ENCODE results near the gene CLDN9.

Gene CLDN9

DNA sequence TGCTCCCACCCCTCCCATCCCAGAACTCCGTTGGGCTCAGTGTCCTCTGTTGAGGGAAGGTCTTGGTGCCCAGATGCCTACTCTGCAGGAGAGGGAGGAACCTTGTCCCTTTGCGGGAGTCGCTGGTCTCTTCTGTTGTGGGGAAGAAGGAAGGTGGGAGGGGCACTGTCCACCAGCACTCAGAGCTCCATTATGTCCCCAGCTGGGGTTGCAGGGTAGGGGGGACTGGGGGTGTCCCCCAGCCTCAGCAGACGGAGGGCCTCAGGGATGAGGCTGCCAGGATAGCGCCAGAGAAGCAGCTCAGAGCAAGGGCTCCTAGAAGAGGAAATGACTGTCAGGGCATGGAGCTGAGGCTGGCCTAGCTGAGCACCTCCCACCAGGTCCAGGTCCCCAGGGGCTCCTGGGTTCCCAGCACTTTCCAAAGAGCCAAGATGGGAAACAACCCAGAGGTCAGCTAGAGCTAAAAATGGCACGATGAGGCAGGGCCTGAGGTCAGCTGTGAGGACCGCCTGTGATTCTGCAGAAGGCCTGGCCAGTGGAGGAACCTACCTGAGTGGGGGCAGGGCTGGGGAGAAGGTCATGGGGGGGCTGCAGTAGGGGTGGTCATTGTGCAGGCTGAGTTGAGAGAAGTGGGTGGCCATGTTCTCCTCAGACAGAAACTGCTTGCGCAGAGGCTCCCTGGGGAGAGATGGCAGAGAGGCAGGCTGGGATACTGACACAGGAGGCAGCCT lies 10.1 kb downstream of the CLDN9 start:
- no peak for TF ChIP-seq POLR2AphosphoS5 (IDR thresholded peaks at IDR 0.05; ENCODE audit: low read depth, low read length)
- no peak for TF ChIP-seq SPI1 (IDR thresholded peaks at IDR 0.05; ENCODE audit: low read depth, low read length)
- TF ChIP-seq POU2F2 (IDR thresholded peaks at IDR 0.05; ENCODE audit: low read depth, low read length), result no peak
- no peak for TF ChIP-seq PAX5 (IDR thresholded peaks at IDR 0.05; ENCODE audit: insufficient read depth, low read length, severe bottlenecking)
- no peak for TF ChIP-seq POLR2A (IDR thresholded peaks at IDR 0.05; ENCODE audit: low read depth, low read length)
- TF ChIP-seq TAF1 (IDR thresholded peaks at IDR 0.05; ENCODE audit: low read depth, low read length), result no peak
- FAIRE-seq, result peak; percentile 55
- no peak for DNase-seq (ENCODE audit: insufficient read length, low spot score)

DNA sequence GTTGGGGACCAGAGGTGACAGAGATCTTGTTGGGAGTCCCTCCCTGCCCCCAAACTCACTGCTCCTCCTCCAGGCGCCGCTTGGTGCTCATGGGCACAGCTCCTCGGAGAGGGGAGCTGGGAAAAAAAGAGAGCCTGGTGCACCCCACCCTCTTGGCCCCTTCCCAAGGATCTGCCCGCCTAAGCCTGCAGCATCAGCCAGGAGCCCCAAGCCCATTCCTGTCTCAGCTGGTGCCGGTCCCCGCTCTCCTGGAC lies 10.6 kb downstream of the CLDN9 start:
- TF ChIP-seq POU2F2 (IDR thresholded peaks at IDR 0.05; ENCODE audit: low read depth, low read length), result no peak
- TF ChIP-seq POLR2AphosphoS5 (IDR thresholded peaks at IDR 0.05; ENCODE audit: low read depth, low read length), result no peak
- no peak for TF ChIP-seq POLR2A (IDR thresholded peaks at IDR 0.05; ENCODE audit: low read depth, low read length)
- DNase-seq (ENCODE audit: insufficient read length, low spot score) (no peak), FAIRE-seq (no peak)

DNA sequence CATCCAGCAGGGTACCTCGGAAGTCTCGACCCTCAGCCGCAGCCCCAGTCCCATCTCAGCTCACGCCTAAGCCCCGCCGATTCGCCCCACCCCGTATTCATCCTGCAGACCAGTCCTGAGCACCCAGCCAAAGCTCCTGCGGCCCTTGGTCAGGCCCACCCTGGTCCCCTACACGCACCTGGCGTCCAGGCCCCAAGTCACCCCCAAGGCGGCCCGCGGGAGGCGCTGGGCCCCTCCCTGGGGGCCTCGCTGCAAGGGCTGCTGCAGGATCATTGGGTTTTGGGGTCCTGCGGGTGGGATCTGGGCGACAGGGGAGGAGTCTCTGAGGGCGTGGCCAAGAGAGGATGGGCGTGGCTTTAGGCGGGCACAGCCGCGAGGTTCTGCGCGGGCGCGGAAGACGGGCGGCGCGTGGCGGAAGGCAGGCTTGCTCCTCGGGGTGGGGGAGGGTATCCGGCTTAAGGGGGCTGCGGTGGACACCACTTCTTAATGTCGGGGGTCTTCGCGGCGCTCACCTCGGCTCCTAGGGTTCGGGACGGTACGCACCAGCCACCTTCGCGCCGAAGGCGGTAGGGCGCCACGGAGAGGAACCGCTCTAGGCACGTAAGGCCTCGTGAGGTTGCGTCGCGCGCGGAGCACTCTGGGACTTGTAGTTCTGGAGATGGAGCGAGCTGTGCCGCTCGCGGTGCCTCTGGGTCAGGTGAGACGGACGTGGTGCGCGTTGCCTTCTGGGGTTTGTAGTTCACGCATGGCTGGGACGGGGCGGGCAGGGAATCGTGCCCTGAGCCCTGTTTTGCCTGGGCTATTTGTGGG lies 11.2 kb downstream of the CLDN9 start, which contains the start of the genes HCFC1R1 and THOC6:
Gene HCFC1R1 (minus strand): TSS at position 274 of the 810 bp plus-strand sequence. CDS start 1 bp downstream, at position 273.
Gene THOC6 (plus strand): TSS at position 367 of the 810 bp plus-strand sequence. CDS start 292 bp downstream, at position 659.
- DNase-seq (ENCODE audit: insufficient read length, low spot score) (peak; percentile 91), FAIRE-seq (peak; percentile 100)
- no peak; the same call in 1 of the 2 replicates for TF ChIP-seq TAF1 (IDR thresholded peaks at IDR 0.05; ENCODE audit: low read depth, low read length)
- peak; percentile 66 for TF ChIP-seq SPI1 (IDR thresholded peaks at IDR 0.05; ENCODE audit: low read depth, low read length)
- TF ChIP-seq POLR2AphosphoS5 (IDR thresholded peaks at IDR 0.05; ENCODE audit: low read depth, low read length), result peak; percentile 85
- TF ChIP-seq POU2F2 (IDR thresholded peaks at IDR 0.05; ENCODE audit: low read depth, low read length), result 0 out of 2 replicates have a peak, but pooled peaks have one; percentile 32
- peak; percentile 37 for TF ChIP-seq PAX5 (IDR thresholded peaks at IDR 0.05; ENCODE audit: insufficient read depth, low read length, severe bottlenecking)
- peak; percentile 82 for TF ChIP-seq POLR2A (IDR thresholded peaks at IDR 0.05; ENCODE audit: low read depth, low read length)

DNA sequence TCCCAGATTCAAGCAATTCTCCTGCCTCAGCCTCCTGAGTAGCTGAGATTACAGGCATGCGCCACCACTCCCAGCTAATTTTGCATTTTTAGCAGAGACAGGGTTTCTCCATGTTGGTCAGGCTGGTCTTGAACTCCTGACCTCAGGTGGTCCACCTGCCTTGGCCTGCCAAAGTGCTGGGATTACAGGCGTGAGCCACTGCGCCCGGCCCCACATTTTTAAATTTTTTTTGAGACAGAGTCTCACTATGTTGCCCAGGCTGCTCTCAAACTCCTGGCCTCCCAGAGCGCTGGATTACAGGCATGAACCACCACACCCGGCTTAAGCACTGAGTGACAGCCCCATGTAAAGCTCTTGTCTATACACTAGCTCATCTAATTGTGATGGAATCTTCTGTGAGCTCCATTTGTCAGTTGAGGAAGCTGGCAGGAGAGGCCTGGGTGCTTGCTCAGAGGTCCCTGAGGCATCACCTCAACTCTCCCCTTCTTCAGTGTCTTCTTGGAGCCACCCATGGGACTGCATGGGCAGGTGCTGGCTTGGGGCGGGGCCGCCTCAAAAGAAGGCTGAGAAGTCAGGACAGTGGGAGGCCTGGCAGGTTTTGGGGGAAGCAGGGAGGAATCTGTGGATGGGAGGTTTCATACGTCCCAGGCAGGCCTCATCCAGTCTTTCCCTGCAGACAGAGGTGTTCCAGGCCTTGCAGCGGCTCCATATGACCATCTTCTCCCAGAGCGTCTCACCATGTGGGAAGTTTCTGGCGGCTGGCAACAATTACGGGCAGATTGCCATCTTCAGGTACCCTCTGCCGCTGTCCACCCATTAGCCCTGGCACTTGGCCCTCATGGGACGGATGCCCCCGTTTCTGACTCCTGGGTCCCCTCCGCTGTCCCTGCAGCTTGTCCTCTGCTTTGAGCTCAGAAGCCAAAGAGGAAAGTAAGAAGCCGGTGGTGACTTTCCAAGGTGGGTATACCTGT lies 12.6 kb downstream of the CLDN9 start:
- FAIRE-seq, result no peak
- no peak for DNase-seq (ENCODE audit: insufficient read length, low spot score)

DNA sequence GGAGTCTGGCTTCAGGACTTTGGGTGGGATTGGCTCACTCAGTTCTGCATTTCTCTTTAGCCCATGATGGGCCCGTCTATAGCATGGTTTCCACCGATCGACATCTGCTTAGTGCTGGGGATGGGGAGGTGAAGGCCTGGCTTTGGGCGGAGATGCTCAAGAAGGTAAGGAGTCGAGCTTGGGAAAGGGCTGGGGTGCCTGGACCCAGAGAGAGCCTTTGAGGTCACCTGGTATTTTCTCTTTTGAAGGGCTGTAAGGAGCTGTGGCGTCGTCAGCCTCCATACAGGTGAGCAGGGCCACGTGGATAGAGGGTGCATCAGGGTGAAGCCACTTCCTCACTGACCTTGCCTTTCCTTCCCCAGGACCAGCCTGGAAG lies 13.3 kb downstream of the CLDN9 start:
- FAIRE-seq, result no peak
- no peak for DNase-seq (ENCODE audit: insufficient read length, low spot score)
- TF ChIP-seq POLR2A (IDR thresholded peaks at IDR 0.05; ENCODE audit: low read depth, low read length) (no peak), POU2F2 (IDR thresholded peaks at IDR 0.05; ENCODE audit: low read depth, low read length) (no peak), POLR2AphosphoS5 (IDR thresholded peaks at IDR 0.05; ENCODE audit: low read depth, low read length) (no peak), SPI1 (IDR thresholded peaks at IDR 0.05; ENCODE audit: low read depth, low read length) (no peak), TAF1 (IDR thresholded peaks at IDR 0.05; ENCODE audit: low read depth, low read length) (no peak), PAX5 (IDR thresholded peaks at IDR 0.05; ENCODE audit: insufficient read depth, low read length, severe bottlenecking) (no peak)

More for the DNA sequence above, 12.6 kb downstream of the CLDN9 start:
- TF ChIP-seq POLR2A (IDR thresholded peaks at IDR 0.05; ENCODE audit: low read depth, low read length), result no peak
- no peak for TF ChIP-seq TAF1 (IDR thresholded peaks at IDR 0.05; ENCODE audit: low read depth, low read length)
- TF ChIP-seq POLR2AphosphoS5 (IDR thresholded peaks at IDR 0.05; ENCODE audit: low read depth, low read length), result no peak
- TF ChIP-seq POU2F2 (IDR thresholded peaks at IDR 0.05; ENCODE audit: low read depth, low read length), result no peak
- no peak for TF ChIP-seq SPI1 (IDR thresholded peaks at IDR 0.05; ENCODE audit: low read depth, low read length)
- no peak for TF ChIP-seq PAX5 (IDR thresholded peaks at IDR 0.05; ENCODE audit: insufficient read depth, low read length, severe bottlenecking)

DNA sequence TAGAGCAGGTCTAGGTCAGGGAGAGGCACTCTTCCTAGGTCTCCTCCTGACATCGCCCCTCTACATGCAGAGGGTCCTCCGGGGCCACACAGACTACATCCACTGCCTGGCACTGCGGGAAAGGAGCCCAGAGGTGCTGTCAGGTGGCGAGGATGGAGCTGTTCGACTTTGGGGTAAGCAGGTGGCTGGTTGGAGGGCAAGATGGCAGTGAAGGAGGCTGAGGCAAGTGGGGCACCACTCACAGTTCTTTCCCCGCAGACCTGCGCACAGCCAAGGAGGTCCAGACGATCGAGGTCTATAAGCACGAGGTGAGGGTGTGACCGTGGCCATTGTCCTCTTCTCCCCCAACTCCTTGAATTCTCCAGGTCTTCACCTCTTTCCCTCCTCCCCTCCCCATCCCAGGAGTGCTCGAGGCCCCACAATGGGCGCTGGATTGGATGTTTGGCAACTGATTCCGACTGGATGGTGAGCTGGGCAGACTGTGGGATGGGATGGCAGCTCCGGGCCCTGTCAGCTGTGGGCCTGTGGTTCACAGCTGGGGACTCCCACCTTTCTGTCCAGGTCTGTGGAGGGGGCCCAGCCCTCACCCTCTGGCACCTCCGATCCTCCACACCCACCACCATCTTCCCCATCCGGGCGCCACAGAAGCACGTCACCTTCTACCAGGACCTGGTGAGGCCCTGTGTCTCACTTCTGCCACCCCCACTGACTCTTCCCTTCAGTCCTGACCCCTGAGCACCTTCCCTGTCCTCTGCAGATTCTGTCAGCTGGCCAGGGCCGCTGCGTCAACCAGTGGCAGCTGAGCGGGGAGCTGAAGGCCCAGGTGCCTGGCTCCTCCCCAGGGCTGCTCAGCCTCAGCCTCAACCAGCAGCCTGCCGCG lies 14.1 kb downstream of the CLDN9 start:
- FAIRE-seq (no peak), DNase-seq (ENCODE audit: insufficient read length, low spot score) (no peak)
- TF ChIP-seq POLR2AphosphoS5 (IDR thresholded peaks at IDR 0.05; ENCODE audit: low read depth, low read length) (no peak), PAX5 (IDR thresholded peaks at IDR 0.05; ENCODE audit: insufficient read depth, low read length, severe bottlenecking) (no peak), POU2F2 (IDR thresholded peaks at IDR 0.05; ENCODE audit: low read depth, low read length) (no peak), TAF1 (IDR thresholded peaks at IDR 0.05; ENCODE audit: low read depth, low read length) (no peak), SPI1 (IDR thresholded peaks at IDR 0.05; ENCODE audit: low read depth, low read length) (no peak), POLR2A (IDR thresholded peaks at IDR 0.05; ENCODE audit: low read depth, low read length) (no peak)

DNA sequence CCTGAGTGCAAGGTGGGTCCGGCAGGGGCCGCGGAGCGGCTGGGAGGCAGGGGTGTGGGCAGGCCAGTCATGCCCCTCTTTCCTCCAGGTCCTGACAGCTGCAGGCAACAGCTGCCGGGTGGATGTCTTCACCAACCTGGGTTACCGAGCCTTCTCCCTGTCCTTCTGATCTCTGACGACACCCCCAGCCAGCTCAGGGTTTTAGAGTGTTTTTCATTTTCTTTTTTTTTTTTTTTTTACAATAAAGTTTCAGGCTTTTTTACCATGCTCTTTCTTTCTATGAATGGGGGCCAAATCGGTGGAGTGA lies 14.7 kb downstream of the CLDN9 start:
- FAIRE-seq (no peak), DNase-seq (ENCODE audit: insufficient read length, low spot score) (no peak)
- TF ChIP-seq TAF1 (IDR thresholded peaks at IDR 0.05; ENCODE audit: low read depth, low read length), result no peak
- no peak for TF ChIP-seq POLR2A (IDR thresholded peaks at IDR 0.05; ENCODE audit: low read depth, low read length)
- no peak for TF ChIP-seq POU2F2 (IDR thresholded peaks at IDR 0.05; ENCODE audit: low read depth, low read length)
- no peak for TF ChIP-seq SPI1 (IDR thresholded peaks at IDR 0.05; ENCODE audit: low read depth, low read length)

DNA sequence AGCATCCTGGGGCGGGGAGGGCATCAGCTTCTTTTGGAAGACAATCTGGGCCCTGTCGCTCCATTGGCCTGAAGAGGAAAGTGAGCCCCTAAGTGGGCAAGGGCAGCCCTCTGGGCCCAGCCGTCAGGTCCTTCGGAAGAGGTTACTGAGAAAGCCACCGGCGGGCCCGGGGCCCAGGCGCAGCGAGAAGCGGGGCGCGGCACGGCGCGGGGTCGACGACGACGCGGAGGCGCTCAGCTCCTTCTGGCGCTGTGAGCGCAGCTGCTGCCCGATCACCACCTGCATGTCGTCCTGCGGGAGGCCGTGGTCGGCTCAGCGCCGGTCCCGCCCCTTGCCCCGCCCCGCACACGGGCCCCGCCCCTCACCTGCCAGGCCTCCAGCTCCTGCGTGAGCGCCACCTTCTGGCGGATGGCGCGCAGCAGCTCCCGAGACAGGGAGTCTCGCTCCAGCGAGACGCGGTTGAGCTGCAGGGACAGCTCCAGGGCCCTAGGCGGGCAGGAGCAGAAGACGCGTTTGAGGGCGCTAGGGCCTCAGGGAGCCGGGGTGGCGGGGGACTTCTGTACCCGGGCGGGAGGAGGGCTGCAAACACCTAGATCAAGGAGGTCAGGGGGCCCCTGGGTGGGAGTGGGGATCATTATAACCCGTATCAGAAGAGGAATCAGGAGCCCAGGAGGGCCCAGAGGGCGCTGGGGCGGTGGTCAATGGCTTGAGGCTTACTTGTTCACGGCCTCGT lies 15.4 kb downstream of the CLDN9 start:
- DNase-seq (ENCODE audit: insufficient read length, low spot score) (peak; percentile 88), FAIRE-seq (peak; percentile 97)
- TF ChIP-seq POLR2AphosphoS5 (IDR thresholded peaks at IDR 0.05; ENCODE audit: low read depth, low read length) (no peak), POU2F2 (IDR thresholded peaks at IDR 0.05; ENCODE audit: low read depth, low read length) (no peak), POLR2A (IDR thresholded peaks at IDR 0.05; ENCODE audit: low read depth, low read length) (no peak), SPI1 (IDR thresholded peaks at IDR 0.05; ENCODE audit: low read depth, low read length) (no peak), TAF1 (IDR thresholded peaks at IDR 0.05; ENCODE audit: low read depth, low read length) (no peak), PAX5 (IDR thresholded peaks at IDR 0.05; ENCODE audit: insufficient read depth, low read length, severe bottlenecking) (no peak)
